Measurements from ENCODE around the gene TNIP2.
A peak's percentile ranks its signal among the peaks of the same experiment; 100 is the strongest.

TNIP2 gene

DNA sequence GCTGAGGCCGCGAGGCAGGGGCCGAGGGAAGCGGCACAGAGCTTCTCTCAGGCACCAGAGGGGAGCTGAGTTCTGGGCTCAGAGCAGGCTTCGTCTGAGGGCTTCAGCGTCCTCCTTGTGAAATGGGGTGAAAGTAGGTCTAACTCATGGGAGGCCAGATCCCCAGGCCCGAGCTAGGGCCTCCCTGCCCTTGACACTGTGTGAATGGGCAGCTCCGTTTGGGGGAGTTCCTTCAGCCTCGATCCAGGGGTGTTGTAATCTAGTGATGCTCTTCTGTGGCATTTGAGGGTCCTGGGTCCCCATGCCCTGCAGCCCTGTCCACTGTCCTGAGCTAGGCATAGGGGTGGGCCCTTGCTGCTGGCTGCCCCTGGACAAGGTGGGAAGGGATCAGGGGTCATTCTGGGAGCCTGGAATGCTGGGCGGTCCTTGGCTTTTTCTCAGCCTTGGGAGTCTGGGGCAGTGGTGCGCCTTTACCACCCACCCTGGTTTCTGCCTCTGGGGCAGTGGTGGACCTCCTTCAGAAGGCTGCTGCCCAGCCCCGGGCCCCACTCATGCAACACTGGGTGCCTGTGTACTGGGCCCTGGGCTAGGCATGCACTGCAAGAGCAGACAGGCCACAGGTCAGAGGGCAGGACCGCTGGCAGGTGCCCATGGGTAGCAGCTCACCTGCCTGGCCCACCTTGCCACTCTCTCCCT, 40.9 kb upstream of the TNIP2 start:
- no peak for DNase-seq (ENCODE audit: low read depth)
- H3K4me3 ChIP-seq (ENCODE audit: low read length), result no peak overlapping the region
- TF ChIP-seq CTCF (IDR thresholded peaks at IDR 0.05; ENCODE audit: insufficient read depth, low read depth, low read length, missing control alignments), result no peak

DNA sequence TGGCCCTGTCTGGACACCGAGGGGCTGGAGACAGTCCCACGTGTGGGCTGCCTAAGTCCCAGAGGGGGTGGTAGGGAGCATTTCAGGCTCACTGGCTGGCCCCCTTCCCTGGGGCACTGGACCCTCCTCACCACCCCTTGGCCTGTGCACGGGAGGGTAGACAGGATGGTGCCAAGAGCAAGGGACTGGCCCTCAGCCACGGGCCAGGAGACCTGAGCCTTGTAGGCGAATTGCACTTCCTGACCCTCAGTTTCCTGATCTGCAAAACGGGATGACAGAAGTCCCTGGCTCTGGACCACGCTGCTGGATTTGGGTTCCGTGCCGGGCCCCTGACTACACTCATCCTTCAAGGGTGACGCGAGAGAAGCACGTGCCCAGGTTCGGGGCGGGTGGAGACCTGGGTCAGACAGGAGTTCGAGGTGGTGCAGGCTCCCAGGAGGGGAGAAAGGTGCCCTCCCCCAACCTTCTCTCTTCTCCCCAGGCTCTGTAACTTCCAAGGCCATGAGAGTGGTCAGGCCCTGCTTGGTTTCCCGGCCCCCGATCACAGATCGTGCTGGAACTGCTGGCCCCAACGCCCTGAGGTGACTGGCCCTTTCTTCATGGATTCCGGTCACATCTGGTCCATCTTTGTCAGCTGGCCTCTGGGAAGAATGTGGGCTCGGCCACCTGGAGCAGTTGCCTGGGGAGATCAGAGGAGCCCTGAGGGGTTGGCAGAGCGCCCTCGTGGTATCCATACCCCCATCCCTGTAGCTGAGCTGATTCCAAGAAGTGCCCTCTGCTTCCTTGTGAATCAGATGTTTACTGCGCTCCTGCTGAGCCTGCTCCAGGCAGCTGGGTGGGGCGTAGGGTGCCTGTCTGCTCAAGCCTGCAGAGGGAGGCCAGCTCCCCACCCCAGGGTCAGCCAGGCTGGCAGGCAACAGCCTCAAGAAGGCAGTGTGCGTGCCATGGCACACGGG, 40.0 kb upstream of the TNIP2 start:
- no peak for TF ChIP-seq CTCF (IDR thresholded peaks at IDR 0.05; ENCODE audit: insufficient read depth, low read depth, low read length, missing control alignments)
- DNase-seq (ENCODE audit: low read depth), result peak; percentile 88
- no peak overlapping the region for H3K4me3 ChIP-seq (ENCODE audit: low read length)

GRCh38 chr4:2795300-2795892, 39.3 kb upstream of the TNIP2 start:
- TF ChIP-seq CTCF (IDR thresholded peaks at IDR 0.05; ENCODE audit: insufficient read depth, low read depth, low read length, missing control alignments), result no peak
- no peak for DNase-seq (ENCODE audit: low read depth)
- no peak overlapping the region for H3K4me3 ChIP-seq (ENCODE audit: low read length)

- peak overlapping the region; percentile 1 for H3K4me3 ChIP-seq (ENCODE audit: low read length)
- TF ChIP-seq CTCF (IDR thresholded peaks at IDR 0.05; ENCODE audit: insufficient read depth, low read depth, low read length, missing control alignments), result no peak
- peak; percentile 47 for DNase-seq (ENCODE audit: low read depth)
Measured at GRCh38 chr4:2794486-2795299, 38.6 kb upstream of the TNIP2 start.

- peak; percentile 67 for DNase-seq (ENCODE audit: low read depth)
- peak overlapping the region; percentile 54 for H3K4me3 ChIP-seq (ENCODE audit: low read length)
- TF ChIP-seq CTCF (IDR thresholded peaks at IDR 0.05; ENCODE audit: insufficient read depth, low read depth, low read length, missing control alignments), result no peak
Measured at GRCh38 chr4:2793586-2794485, 37.7 kb upstream of the TNIP2 start.

Data from epithelial cell of esophagus (primary cell).